PC-9 (cell line): ENCODE results near the gene NFKBIL1.

Experiments used
- CTCF ChIP-seq: fragments of 200-600 bp; sonication (generic); conservative IDR thresholded peaks from 2 replicates; pipeline ENCODE4 v1.6.1; 2017; ENCODE audit warnings: mixed run types, antibody characterized with exemption, mild to moderate bottlenecking, moderate library complexity
- EZH2 ChIP-seq: fragments of 200-600 bp; sonication (generic); IDR thresholded peaks from 2 replicates; pipeline ENCODE4 v1.8.0; 2017; ENCODE audit warnings: antibody characterized with exemption, low read depth

- TF ChIP-seq CTCF (no peak), EZH2 (no peak)
Measured at GRCh38 chr6:31548544-31548873, 1.1 kb downstream of the NFKBIL1 start.
